HepG2 (cell line): ENCODE data around the gene P4HB. TPM values are rescaled to one million over a fixed set of nuclear protein-coding genes. Genes with fewer than 3 reads are reported as not detected.

Source experiments
- ETV5 ChIP-seq: IDR thresholded peaks from 2 replicates; pipeline ENCODE4 v1.6.1; 2018; ENCODE audit warnings: missing biosample characterization, missing genetic modification reagents, inconsistent platforms, borderline replicate concordance
- GABPA ChIP-seq, 2 experiments: IDR thresholded peaks; 2 replicates each; pipeline ENCODE4 v1.6.1; 2011 to 2016; ENCODE audit warnings: low read depth in 2 of 2, low read length in 1 of 2, missing biosample characterization in 1 of 2, missing genetic modification characterization in 1 of 2
- JARID2 ChIP-seq: sonication (generic); formaldehyde crosslinking; IDR thresholded peaks from 2 replicates; pipeline ENCODE4 v1.8.1; 2023; ENCODE audit warnings: missing genetic modification reagents, inconsistent platforms; ENCODE audit not compliant: insufficient replicate concordance
- RFX5 ChIP-seq: IDR thresholded peaks from 2 replicates; pipeline ENCODE4 v1.6.1; 2011; ENCODE audit warnings: low read depth, low read length, improper control_type of control experiment
- SIX1 ChIP-seq: sonication (generic); formaldehyde crosslinking; IDR thresholded peaks from 2 replicates; pipeline ENCODE4 v1.4.0; 2020; ENCODE audit warnings: missing genetic modification reagents, borderline replicate concordance
- ZFP90 ChIP-seq: sonication (generic); formaldehyde crosslinking; IDR thresholded peaks from 2 replicates; pipeline ENCODE4 v1.8.0; 2022; ENCODE audit warnings: missing genetic modification reagents, mild to moderate bottlenecking, inconsistent platforms, borderline replicate concordance
- ZNF569 ChIP-seq: sonication (generic); formaldehyde crosslinking; IDR thresholded peaks from 2 replicates; pipeline ENCODE4 v1.5.0; 2020; ENCODE audit warnings: mild to moderate bottlenecking, missing genetic modification reagents, moderate library complexity, borderline replicate concordance
- ZSCAN20 ChIP-seq: sonication (generic); formaldehyde crosslinking; IDR thresholded peaks from 2 replicates; pipeline ENCODE4 v1.4.0; 2020; ENCODE audit warnings: missing genetic modification reagents, mild to moderate bottlenecking, borderline replicate concordance
- polyA plus RNA-seq, 8 experiments: library from polyadenylated mRNA; depleted of rRNA in 3 of 8; stranded (reverse) in 7 of 8; unstranded in 1 of 8; fragments of >200 nt; fragmentation: Illumina TruSeq in 4 of 8; extraction: Trizol in 4 of 8; gene quantifications; 2 replicates each; pipeline versions ENCODE4 v1.2.1 to v1.2.3, GENCODE V29; 2011 to 2016; ENCODE audit warnings: low read depth in 4 of 8, missing spikeins in 1 of 8, mixed read lengths in 1 of 8; ENCODE audit not compliant: insufficient read depth in 1 of 8
- total RNA-seq, 5 experiments: library from RNA; depleted of rRNA; stranded (reverse); fragments of >200 nt; fragmentation: Illumina TruSeq; extraction: Trizol; gene quantifications; 2 replicates each; pipeline ENCODE4 v1.2.3, GENCODE V29; 2016; ENCODE audit warnings: low read depth in 1 of 5
- TF ChIP-seq, protein P1 (sequence below), 2 experiments: sonication (generic) in 1 of 2; formaldehyde crosslinking in 1 of 2; IDR thresholded peaks; 2 replicates each; pipeline versions ENCODE4 v1.6.1 to v1.9.0; 2014 to 2022; ENCODE audit warnings: antibody characterized with exemption in 1 of 2, borderline replicate concordance in 1 of 2, inconsistent platforms in 1 of 2, low read depth in 1 of 2, missing genetic modification reagents in 1 of 2
- TF ChIP-seq, protein P2 (sequence below): sonication (generic); formaldehyde crosslinking; IDR thresholded peaks from 2 replicates; pipeline ENCODE4 v1.4.0; 2020; ENCODE audit warnings: low read depth, missing genetic modification reagents
- TF ChIP-seq, protein P3 (sequence below): sonication (generic); formaldehyde crosslinking; IDR thresholded peaks from 2 replicates; pipeline ENCODE4 v1.4.0; 2020; ENCODE audit warnings: missing genetic modification reagents, borderline replicate concordance
- TF ChIP-seq, protein P4 (sequence below): IDR thresholded peaks from 2 replicates; pipeline ENCODE4 v1.6.1; 2016; ENCODE audit warnings: low read depth, control low read depth

P4HB gene
- total and polyA plus RNA-seq, 2 of the 13 experiments (the other 11 are each of a cell fraction or from before 2014, with no cell fraction given): 185 to 782 TPM

DNA sequence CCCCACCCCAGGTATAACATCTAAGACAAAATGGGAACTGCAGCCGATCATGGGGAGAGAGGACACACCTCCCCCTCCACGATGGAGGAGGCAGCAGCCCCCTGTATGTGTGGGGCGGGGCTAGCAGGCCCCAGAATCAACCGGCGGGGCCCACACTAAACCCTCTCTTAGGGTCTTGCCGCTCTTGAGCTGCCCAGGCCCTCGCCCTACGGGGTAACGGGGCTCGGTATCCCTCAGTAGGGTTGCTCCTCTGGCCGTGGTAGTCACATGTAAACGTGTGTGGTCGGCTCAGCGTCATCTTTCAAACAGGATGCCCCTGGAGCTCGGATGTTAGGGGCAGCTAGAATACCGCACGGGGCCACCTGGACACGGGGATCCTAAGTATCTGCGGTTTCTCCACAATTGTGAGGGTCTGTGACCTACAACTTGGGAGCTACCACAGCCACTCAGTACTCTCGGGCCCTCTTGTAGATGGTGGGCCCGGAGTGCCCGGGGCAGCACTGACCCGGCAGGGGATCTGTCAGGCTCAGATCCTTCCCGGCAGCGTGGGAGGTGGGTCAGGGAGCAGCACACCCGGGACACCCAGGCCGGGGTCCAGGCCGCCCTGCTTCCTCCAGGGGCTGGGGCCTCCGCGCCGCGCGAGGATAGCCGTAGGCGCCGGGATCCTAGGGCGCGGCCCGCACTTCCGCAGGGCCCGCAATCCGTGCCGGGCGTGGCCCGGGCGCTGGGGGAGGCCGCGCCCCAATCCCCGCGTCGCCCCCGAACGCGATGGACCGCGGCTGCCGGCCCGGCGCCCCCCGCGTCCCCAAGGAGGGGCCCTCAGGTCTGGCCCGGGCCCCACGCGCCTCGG is 10.0 kb upstream of the P4HB start (continued):
- TF ChIP-seq, protein P1, sequence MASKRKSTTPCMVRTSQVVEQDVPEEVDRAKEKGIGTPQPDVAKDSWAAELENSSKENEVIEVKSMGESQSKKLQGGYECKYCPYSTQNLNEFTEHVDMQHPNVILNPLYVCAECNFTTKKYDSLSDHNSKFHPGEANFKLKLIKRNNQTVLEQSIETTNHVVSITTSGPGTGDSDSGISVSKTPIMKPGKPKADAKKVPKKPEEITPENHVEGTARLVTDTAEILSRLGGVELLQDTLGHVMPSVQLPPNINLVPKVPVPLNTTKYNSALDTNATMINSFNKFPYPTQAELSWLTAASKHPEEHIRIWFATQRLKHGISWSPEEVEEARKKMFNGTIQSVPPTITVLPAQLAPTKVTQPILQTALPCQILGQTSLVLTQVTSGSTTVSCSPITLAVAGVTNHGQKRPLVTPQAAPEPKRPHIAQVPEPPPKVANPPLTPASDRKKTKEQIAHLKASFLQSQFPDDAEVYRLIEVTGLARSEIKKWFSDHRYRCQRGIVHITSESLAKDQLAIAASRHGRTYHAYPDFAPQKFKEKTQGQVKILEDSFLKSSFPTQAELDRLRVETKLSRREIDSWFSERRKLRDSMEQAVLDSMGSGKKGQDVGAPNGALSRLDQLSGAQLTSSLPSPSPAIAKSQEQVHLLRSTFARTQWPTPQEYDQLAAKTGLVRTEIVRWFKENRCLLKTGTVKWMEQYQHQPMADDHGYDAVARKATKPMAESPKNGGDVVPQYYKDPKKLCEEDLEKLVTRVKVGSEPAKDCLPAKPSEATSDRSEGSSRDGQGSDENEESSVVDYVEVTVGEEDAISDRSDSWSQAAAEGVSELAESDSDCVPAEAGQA (IDR thresholded peaks at IDR 0.05; ENCODE audit: low read depth): no peak
- TF ChIP-seq, protein P1 (CRISPR knock-in tag; IDR thresholded peaks at IDR 0.05; ENCODE audit: borderline replicate concordance): no peak
- TF ChIP-seq, protein P2, sequence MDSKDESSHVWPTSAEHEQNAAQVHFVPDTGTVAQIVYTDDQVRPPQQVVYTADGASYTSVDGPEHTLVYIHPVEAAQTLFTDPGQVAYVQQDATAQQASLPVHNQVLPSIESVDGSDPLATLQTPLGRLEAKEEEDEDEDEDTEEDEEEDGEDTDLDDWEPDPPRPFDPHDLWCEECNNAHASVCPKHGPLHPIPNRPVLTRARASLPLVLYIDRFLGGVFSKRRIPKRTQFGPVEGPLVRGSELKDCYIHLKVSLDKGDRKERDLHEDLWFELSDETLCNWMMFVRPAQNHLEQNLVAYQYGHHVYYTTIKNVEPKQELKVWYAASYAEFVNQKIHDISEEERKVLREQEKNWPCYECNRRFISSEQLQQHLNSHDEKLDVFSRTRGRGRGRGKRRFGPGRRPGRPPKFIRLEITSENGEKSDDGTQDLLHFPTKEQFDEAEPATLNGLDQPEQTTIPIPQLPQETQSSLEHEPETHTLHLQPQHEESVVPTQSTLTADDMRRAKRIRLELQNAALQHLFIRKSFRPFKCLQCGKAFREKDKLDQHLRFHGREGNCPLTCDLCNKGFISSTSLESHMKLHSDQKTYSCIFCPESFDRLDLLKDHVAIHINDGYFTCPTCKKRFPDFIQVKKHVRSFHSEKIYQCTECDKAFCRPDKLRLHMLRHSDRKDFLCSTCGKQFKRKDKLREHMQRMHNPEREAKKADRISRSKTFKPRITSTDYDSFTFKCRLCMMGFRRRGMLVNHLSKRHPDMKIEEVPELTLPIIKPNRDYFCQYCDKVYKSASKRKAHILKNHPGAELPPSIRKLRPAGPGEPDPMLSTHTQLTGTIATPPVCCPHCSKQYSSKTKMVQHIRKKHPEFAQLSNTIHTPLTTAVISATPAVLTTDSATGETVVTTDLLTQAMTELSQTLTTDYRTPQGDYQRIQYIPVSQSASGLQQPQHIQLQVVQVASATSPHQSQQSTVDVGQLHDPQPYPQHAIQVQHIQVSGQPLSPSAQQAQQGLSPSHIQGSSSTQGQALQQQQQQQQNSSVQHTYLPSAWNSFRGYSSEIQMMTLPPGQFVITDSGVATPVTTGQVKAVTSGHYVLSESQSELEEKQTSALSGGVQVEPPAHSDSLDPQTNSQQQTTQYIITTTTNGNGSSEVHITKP (CRISPR knock-in tag): no peak
- TF ChIP-seq ZNF569 (CRISPR knock-in tag) (no peak), JARID2 (no peak), ZSCAN20 (CRISPR knock-in tag) (peak; percentile 48; the same call in 1 of the 2 replicates), ZFP90 (CRISPR knock-in tag) (no peak), SIX1 (CRISPR knock-in tag) (no peak), RFX5 (no peak), GABPA (IDR thresholded peaks at IDR 0.05; ENCODE audit: low read depth, low read length) (no peak), GABPA (CRISPR knock-in tag; IDR thresholded peaks at IDR 0.05; ENCODE audit: low read depth) (no peak; the same call in 1 of the 2 replicates), ETV5 (CRISPR knock-in tag) (no peak; the same call in 1 of the 2 replicates)
- TF ChIP-seq, protein P3, sequence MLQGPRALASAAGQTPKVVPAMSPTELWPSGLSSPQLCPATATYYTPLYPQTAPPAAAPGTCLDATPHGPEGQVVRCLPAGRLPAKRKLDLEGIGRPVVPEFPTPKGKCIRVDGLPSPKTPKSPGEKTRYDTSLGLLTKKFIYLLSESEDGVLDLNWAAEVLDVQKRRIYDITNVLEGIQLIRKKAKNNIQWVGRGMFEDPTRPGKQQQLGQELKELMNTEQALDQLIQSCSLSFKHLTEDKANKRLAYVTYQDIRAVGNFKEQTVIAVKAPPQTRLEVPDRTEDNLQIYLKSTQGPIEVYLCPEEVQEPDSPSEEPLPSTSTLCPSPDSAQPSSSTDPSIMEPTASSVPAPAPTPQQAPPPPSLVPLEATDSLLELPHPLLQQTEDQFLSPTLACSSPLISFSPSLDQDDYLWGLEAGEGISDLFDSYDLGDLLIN (CRISPR knock-in tag): no peak
- TF ChIP-seq, protein P4, sequence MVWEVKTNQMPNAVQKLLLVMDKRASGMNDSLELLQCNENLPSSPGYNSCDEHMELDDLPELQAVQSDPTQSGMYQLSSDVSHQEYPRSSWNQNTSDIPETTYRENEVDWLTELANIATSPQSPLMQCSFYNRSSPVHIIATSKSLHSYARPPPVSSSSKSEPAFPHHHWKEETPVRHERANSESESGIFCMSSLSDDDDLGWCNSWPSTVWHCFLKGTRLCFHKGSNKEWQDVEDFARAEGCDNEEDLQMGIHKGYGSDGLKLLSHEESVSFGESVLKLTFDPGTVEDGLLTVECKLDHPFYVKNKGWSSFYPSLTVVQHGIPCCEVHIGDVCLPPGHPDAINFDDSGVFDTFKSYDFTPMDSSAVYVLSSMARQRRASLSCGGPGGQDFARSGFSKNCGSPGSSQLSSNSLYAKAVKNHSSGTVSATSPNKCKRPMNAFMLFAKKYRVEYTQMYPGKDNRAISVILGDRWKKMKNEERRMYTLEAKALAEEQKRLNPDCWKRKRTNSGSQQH (CRISPR knock-in tag): no peak
